Neural crest cell (in vitro differentiated cells): Measurements from ENCODE around the gene KCNJ4. TPM values are rescaled to one million over a fixed set of nuclear protein-coding genes. Genes with fewer than 3 reads are reported as not detected.

Experiments
- DNase-seq: peaks from one replicate; pipeline ENCODE4 v3.0.0; 2021; ENCODE audit warnings: low read depth, mixed read lengths, low spot score
- H3K27ac Mint-ChIP-seq: one replicate; pipeline ENCODE4 v1.8.0; 2021; ENCODE audit warnings: mild to moderate bottlenecking, mixed read lengths; ENCODE audit not compliant: unreplicated experiment
- H3K27me3 Mint-ChIP-seq: 2 replicates; pipeline ENCODE4 v1.8.0; 2021; ENCODE audit warnings: low read depth, mild to moderate bottlenecking, mixed read lengths
- H3K36me3 Mint-ChIP-seq: 2 replicates; pipeline ENCODE4 v1.8.0; 2021; ENCODE audit warnings: low read depth, mild to moderate bottlenecking, mixed read lengths
- H3K4me1 Mint-ChIP-seq: 2 replicates; pipeline ENCODE4 v1.8.0; 2021; ENCODE audit warnings: mixed read lengths
- H3K4me3 Mint-ChIP-seq: one replicate; pipeline ENCODE4 v1.8.0; 2021; ENCODE audit warnings: mild to moderate bottlenecking, mixed read lengths
- H3K9me3 Mint-ChIP-seq: 2 replicates; pipeline ENCODE4 v1.8.0; 2021; ENCODE audit warnings: mixed read lengths
- total RNA-seq: library from RNA; stranded (reverse); gene quantifications from 2 replicates; pipeline ENCODE4 v1.2.1, GENCODE V29; 2021
- TF ChIP-seq, protein P1 (sequence below): fragments of 200-600 bp; sonication (generic); conservative IDR thresholded peaks from 2 replicates; pipeline ENCODE4 v1.5.0; 2021; ENCODE audit warnings: antibody characterized with exemption, mild to moderate bottlenecking

The KCNJ4 gene
- total RNA-seq, 1 donor from 2014 or later: 4.4 TPM

DNA sequence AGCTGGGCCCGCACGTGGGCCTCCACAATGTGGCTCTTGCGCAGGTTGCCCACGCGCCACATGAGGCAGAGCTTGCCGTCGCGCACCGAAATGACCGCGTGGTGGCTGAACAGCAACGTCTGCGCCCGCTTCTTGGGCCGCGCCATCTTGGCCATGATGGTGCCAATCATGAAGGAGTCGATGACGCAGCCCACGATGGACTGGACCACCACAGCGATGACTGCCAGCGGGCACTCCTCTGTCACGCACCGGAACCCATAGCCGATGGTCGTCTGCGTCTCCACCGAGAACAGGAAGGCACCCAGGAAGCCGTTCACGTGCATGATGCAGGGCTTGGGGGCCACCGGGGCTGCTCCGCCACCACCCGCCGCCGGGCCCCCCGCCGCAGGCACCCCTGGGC lies 27.5 kb downstream of the KCNJ4 start:
- Mint-ChIP-seq H3K9me3 (no peaks in the 10 kb centered on the region), H3K4me3 (no peak overlapping the region), H3K27ac (no peak overlapping the region), H3K36me3 (no peaks in the 10 kb centered on the region), H3K27me3 (no peaks in the 10 kb centered on the region), H3K4me1 (peaks cover 10% of the 10 kb centered on the region)
- DNase-seq: no peak
- TF ChIP-seq, protein P1, sequence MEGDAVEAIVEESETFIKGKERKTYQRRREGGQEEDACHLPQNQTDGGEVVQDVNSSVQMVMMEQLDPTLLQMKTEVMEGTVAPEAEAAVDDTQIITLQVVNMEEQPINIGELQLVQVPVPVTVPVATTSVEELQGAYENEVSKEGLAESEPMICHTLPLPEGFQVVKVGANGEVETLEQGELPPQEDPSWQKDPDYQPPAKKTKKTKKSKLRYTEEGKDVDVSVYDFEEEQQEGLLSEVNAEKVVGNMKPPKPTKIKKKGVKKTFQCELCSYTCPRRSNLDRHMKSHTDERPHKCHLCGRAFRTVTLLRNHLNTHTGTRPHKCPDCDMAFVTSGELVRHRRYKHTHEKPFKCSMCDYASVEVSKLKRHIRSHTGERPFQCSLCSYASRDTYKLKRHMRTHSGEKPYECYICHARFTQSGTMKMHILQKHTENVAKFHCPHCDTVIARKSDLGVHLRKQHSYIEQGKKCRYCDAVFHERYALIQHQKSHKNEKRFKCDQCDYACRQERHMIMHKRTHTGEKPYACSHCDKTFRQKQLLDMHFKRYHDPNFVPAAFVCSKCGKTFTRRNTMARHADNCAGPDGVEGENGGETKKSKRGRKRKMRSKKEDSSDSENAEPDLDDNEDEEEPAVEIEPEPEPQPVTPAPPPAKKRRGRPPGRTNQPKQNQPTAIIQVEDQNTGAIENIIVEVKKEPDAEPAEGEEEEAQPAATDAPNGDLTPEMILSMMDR: no peak

DNA sequence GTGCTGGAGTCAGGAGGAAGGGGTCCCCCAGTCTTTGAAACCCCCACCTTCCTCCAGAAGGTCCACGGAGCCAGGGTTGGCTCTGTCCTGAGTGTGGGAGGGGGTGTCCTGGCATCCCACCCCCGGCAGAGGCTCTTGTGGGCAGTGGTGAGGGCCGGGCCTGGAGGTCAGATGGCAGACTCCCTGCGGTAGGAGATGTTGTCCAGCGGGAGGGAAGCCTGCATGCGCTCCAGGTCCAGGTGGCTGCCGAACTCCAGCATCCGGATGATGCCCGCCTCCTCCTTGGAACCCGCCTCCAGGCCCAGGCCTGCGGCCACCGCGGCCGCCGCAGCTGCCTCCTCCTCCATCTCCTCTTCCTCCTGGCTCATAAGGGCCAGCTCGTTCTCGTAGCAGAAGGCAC lies 28.4 kb downstream of the KCNJ4 start:
- Mint-ChIP-seq H3K4me1 (peaks cover 10% of the 10 kb centered on the region), H3K4me3 (no peak overlapping the region), H3K27me3 (no peaks in the 10 kb centered on the region), H3K9me3 (no peaks in the 10 kb centered on the region), H3K27ac (no peak overlapping the region), H3K36me3 (no peaks in the 10 kb centered on the region)
- DNase-seq: no peak
- TF ChIP-seq, protein P1: no peak

DNA sequence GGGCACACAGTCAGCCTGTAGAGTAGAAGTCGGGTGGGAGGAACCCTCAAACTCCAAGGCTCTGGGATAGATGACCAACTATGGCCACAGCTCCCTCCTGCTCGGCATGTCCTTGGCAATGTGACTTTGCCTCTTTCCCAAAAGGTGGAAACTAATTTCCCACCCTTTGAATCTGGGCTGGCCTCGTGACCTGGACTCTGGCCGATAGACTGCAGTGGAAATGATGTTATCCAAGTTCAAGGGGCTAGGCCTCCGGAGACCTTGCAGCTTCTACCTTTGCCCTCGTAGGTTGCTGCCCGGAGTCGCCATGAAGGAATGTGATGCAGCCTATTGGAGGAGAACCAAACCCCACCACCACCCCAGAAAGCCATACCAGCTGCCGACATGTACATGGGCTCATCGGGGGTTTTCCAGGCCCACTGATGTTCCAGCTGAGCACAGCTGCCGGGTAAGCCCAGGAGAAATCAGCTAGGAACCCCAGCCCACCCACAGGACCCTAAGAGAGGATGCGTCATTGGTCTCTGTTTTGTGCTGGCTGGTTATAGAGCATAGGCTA lies 30.4 kb downstream of the KCNJ4 start:
- Mint-ChIP-seq H3K27ac (no peak overlapping the region), H3K4me1 (peaks cover 6% of the 10 kb centered on the region), H3K4me3 (no peak overlapping the region), H3K9me3 (no peaks in the 10 kb centered on the region), H3K36me3 (no peaks in the 10 kb centered on the region), H3K27me3 (no peaks in the 10 kb centered on the region)
- TF ChIP-seq, protein P1: no peak
- DNase-seq: no peak

DNA sequence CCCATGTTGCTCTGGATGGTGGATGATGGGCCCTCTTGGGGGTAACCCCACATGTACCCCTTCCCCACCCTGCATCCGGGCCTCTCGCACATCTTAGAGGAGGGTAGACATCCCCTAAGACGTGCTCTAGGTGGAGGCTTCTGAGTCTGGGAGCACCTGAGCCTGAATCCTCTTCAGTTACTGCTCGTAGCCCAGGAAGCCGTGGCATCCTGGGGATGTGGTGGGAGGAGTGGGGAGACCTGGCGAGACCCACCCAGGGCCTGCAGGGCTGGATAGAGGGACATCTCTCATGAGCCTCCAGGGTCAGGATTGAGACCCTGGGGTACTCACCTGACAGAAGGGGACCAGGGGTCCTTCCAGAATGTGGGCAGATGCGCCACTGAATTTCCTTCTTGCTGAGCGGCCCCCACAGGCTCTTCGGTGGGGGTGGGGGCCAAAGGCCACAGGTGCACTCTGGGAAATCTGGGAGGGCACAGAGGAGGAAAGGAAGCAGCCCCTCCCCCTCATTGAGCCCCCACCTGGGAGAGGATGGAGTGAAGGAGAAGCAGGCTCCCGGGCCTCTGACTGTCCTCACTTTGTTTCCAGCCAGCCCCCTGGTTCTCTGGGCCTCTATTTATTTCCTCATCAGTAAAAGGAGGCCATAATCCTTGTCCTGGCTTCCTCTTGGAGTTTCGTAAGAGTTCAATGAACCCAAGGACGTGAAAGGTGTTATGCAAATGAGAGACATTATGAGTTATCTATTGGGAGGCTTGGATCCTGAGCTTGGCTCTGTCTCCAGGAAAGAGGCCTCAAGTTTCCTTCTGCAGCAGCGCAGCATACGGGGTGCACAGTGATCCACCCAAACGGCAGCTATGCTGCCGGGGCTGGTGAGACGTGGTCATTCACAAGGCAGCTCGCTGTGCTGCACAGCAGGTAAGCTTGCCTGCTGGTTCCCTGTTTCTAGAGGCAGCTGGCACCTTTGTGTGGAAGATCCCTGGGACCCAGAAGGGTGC lies 31.2 kb downstream of the KCNJ4 start:
- DNase-seq: no peak
- Mint-ChIP-seq H3K4me1 (no peaks in the 10 kb centered on the region), H3K4me3 (no peak overlapping the region), H3K36me3 (no peaks in the 10 kb centered on the region), H3K27me3 (no peaks in the 10 kb centered on the region), H3K9me3 (no peaks in the 10 kb centered on the region), H3K27ac (no peak overlapping the region)
- TF ChIP-seq, protein P1: no peak

DNA sequence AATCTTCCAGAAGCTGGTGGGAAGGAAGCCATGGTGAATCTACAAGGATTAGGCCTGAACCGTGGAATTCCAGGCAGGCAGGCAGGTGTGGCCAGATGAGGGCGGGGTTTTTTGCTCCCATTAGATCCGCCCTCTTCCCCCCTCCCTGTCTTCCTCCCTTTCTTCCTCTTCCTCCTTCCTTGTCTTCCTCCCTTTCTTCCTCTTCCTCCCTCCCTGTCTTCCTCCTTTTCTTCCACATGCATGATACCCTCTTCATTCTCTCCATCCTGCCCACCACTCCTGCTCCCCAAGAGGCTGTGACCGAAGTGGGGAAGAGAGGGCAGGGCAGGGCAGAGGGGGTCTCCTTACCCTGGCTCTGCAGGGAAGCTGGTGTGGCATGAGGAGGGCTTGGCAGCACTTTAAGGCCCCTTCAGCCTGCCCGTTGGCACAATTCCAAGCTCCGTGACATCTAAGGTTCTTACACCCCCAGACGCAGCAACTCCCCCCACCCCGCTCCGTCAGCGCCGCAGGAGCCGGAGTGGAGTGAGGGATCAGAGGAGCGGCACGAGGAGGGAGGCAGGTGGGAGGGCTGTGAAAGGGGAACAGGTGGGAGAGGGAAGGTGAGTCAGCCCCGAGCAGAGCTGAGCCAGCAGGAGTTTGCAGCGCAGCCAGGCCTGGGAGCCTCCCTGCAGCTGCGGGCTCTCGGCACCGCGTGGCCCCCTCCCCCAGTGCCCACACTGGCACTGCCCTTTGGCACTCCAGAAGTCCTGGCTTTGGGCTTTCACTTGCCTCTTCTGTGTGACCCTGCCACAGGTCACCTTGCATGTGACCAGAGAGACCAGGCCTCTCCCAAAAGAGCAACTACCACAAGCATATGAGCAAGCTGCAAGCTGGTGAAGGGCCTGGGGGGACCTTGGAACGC lies 32.1 kb downstream of the KCNJ4 start:
- Mint-ChIP-seq H3K4me3 (no peak overlapping the region), H3K36me3 (no peaks in the 10 kb centered on the region), H3K27me3 (no peaks in the 10 kb centered on the region), H3K27ac (peak overlapping the region; percentile 43), H3K9me3 (no peaks in the 10 kb centered on the region), H3K4me1 (no peaks in the 10 kb centered on the region)
- TF ChIP-seq, protein P1: no peak
- no peak for DNase-seq
